HG03432 (cell line): ENCODE data around the gene EIPR1.
A peak's percentile ranks its signal among the peaks of the same experiment; 100 is the strongest.

Experiments used
- ATAC-seq: cut with Tn5 transposase; IDR thresholded peaks from one replicate; pipeline ENCODE4 v1.9.1; 2021; ENCODE audit warnings: mild to moderate bottlenecking, moderate library complexity; ENCODE audit not compliant: unreplicated experiment

The EIPR1 gene

GRCh38 chr2:3256605-3257004, 121.0 kb downstream of the EIPR1 start:
- no peak for ATAC-seq

GRCh38 chr2:3256157-3256556, 121.5 kb downstream of the EIPR1 start:
- no peak for ATAC-seq

GRCh38 chr2:3254442-3254941, 123.1 kb downstream of the EIPR1 start:
- ATAC-seq: peak; percentile 80

- ATAC-seq: no peak
Measured at GRCh38 chr2:3253913-3254441, 123.6 kb downstream of the EIPR1 start.

- no peak for ATAC-seq
Measured at GRCh38 chr2:3251946-3252345, 125.7 kb downstream of the EIPR1 start.

- ATAC-seq: no peak
Measured at GRCh38 chr2:3249476-3249962, 128.1 kb downstream of the EIPR1 start.

GRCh38 chr2:3248754-3249475, 128.7 kb downstream of the EIPR1 start:
- ATAC-seq: no peak

GRCh38 chr2:3246928-3247714, 130.5 kb downstream of the EIPR1 start:
- ATAC-seq: no peak

GRCh38 chr2:3246406-3246805, 131.2 kb downstream of the EIPR1 start:
- ATAC-seq: no peak

GRCh38 chr2:3244486-3244885, 133.1 kb downstream of the EIPR1 start:
- ATAC-seq: no peak

- ATAC-seq: no peak
Measured at GRCh38 chr2:3243804-3244203, 133.8 kb downstream of the EIPR1 start.

- ATAC-seq: peak; percentile 73
Measured at GRCh38 chr2:3242747-3243369, 134.8 kb downstream of the EIPR1 start.

- no peak for ATAC-seq
Measured at GRCh38 chr2:3241971-3242746, 135.5 kb downstream of the EIPR1 start.

GRCh38 chr2:3238951-3239841, 138.4 kb downstream of the EIPR1 start:
- ATAC-seq: peak; percentile 67

- ATAC-seq: no peak
Measured at GRCh38 chr2:3236300-3237045, 141.1 kb downstream of the EIPR1 start.

GRCh38 chr2:3233877-3234276, 143.7 kb downstream of the EIPR1 start:
- no peak for ATAC-seq

GRCh38 chr2:3229221-3229620, 148.4 kb downstream of the EIPR1 start:
- no peak for ATAC-seq

GRCh38 chr2:3224681-3225080, 152.9 kb downstream of the EIPR1 start:
- no peak for ATAC-seq
